ENCODE measurements around the gene FOSL1. TPM values are rescaled to one million over a fixed set of nuclear protein-coding genes. Genes with fewer than 3 reads are reported as not detected.
A peak's percentile ranks its signal among the peaks of the same experiment; 100 is the strongest.

The FOSL1 gene
- total and polyA plus RNA-seq, 2 of the 13 experiments (the other 11 are each of a cell fraction or from before 2014, with no cell fraction given) = 4.0 to 4.1 TPM

GRCh38 chr11:65941720-65942310 lies 41.6 kb upstream of the FOSL1 start:
- H3K79me2 ChIP-seq (ENCODE audit: insufficient read depth, low read length) = no peaks in the 10 kb centered on the region
- H4K20me1 ChIP-seq (ENCODE audit: insufficient read depth, low read length) = no peaks in the 10 kb centered on the region
- DNase-seq (ENCODE audit: low spot score) = no peak
- H3K9me3 ChIP-seq (ENCODE audit: low read length) = no peaks in the 10 kb centered on the region
- intact Hi-C loops (cut with micrococcal nuclease; ENCODE audit: unreplicated experiment) (no loop called here), in situ Hi-C loops (cut with HindIII; ENCODE audit: extremely low pct_ligation_motif_present, low pct_unique_long_range_greater_than_20kb) (no loop called here)
- TF ChIP-seq ZNF362 (CRISPR knock-in tag; IDR thresholded peaks at IDR 0.05; ENCODE audit: borderline replicate concordance) (peak; percentile 27; the same call in 1 of the 2 replicates), ZNF572 (CRISPR knock-in tag; IDR thresholded peaks at IDR 0.05) (no peak), GPN1 (CRISPR knock-in tag; IDR thresholded peaks at IDR 0.05; ENCODE audit: borderline replicate concordance) (no peak), TBX3 (IDR thresholded peaks at IDR 0.05; ENCODE audit: borderline replicate concordance) (no peak), ZNF782 (CRISPR knock-in tag; IDR thresholded peaks at IDR 0.05; ENCODE audit: borderline replicate concordance) (no peak), TCF7 (IDR thresholded peaks at IDR 0.05; ENCODE audit: low read depth) (no peak)
- no peak overlapping the region for H3K9ac ChIP-seq (ENCODE audit: insufficient read depth, low read depth, low read length)
- peak overlapping the region; percentile 24; the same call in 1 of the 2 replicates for H3K4me2 ChIP-seq (ENCODE audit: low read depth, low read length)
- POLR2A ChIA-PET = no interaction called here
- ATAC-seq = no peak
- H3K4me3 ChIP-seq (replicated peaks in 1 of 3; ENCODE audit: insufficient read depth in 1 of 3, low read depth in 2 of 3, low read length in 3 of 3) = no peak overlapping the region; a peak in 1 of 6 replicates
- 26% methylated on average over 9 of the region's 9 CpGs for WGBS (ENCODE audit: low lambda C conversion rate)
- H3K4me1 ChIP-seq (ENCODE audit: insufficient read depth, low read length) = peaks cover 54% of the 10 kb centered on the region
- H3K27ac ChIP-seq (ENCODE audit: extremely low read length, insufficient read depth, low read length) = no peak overlapping the region
- H2AFZ ChIP-seq (ENCODE audit: low read length) = no peak overlapping the region
- no peaks in the 10 kb centered on the region for H3K36me3 ChIP-seq (replicated peaks in 1 of 2; ENCODE audit: control insufficient read depth in 1 of 2, insufficient read depth in 2 of 2, low read length in 2 of 2)
- no peak for FAIRE-seq
- peaks cover 0 to 22% of the 10 kb centered on the region in 2 experiments; a peak in 3 of 5 replicates for H3K27me3 ChIP-seq (ENCODE audit: control insufficient read depth in 1 of 2, insufficient read depth in 2 of 2, low read length in 2 of 2)
- BruUV-seq (replicated peaks) = no TSS peak
- CTCF ChIA-PET (ENCODE audit: low intra/inter-chr PET ratio, low total read pairs) = no interaction called here

- Histone ChIP-seq H3K4me2 (ENCODE audit: low read depth, low read length) (no peak overlapping the region), H3K4me3 (replicated peaks in 1 of 3; ENCODE audit: insufficient read depth in 1 of 3, low read depth in 2 of 3, low read length in 3 of 3) (no peak overlapping the region), H3K27me3 (ENCODE audit: control insufficient read depth in 1 of 2, insufficient read depth in 2 of 2, low read length in 2 of 2) (peaks cover 0 to 10% of the 10 kb centered on the region in 2 experiments; a peak in 3 of 5 replicates), H3K27ac (ENCODE audit: extremely low read length, insufficient read depth, low read length) (no peak overlapping the region), H3K79me2 (ENCODE audit: insufficient read depth, low read length) (no peaks in the 10 kb centered on the region), H3K36me3 (replicated peaks in 1 of 2; ENCODE audit: control insufficient read depth in 1 of 2, insufficient read depth in 2 of 2, low read length in 2 of 2) (no peaks in the 10 kb centered on the region), H3K4me1 (ENCODE audit: insufficient read depth, low read length) (peaks cover 27% of the 10 kb centered on the region), H2AFZ (ENCODE audit: low read length) (no peak overlapping the region), H3K9me3 (ENCODE audit: low read length) (no peaks in the 10 kb centered on the region), H3K9ac (ENCODE audit: insufficient read depth, low read depth, low read length) (no peak overlapping the region), H4K20me1 (ENCODE audit: insufficient read depth, low read length) (no peaks in the 10 kb centered on the region)
- in situ Hi-C loops (cut with HindIII; ENCODE audit: extremely low pct_ligation_motif_present, low pct_unique_long_range_greater_than_20kb) (no loop called here), intact Hi-C loops (cut with micrococcal nuclease; ENCODE audit: unreplicated experiment) (no loop called here)
- ChIA-PET POLR2A (no interaction called here), CTCF (ENCODE audit: low intra/inter-chr PET ratio, low total read pairs) (no interaction called here)
- ATAC-seq (no peak), DNase-seq (ENCODE audit: low spot score) (no peak), FAIRE-seq (no peak)
- no TSS peak for BruUV-seq (replicated peaks)
- 12% methylated on average over 4 of the region's 4 CpGs for WGBS (ENCODE audit: low lambda C conversion rate)
- TF ChIP-seq SATB2 (CRISPR knock-in tag; IDR thresholded peaks at IDR 0.05) (no peak), FOXC1 (CRISPR knock-in tag; IDR thresholded peaks at IDR 0.05; ENCODE audit: borderline replicate concordance) (no peak), ZNF142 (CRISPR knock-in tag; IDR thresholded peaks at IDR 0.05) (no peak), ZNF780A (CRISPR knock-in tag; IDR thresholded peaks at IDR 0.05) (no peak), SP2 (CRISPR knock-in tag; IDR thresholded peaks at IDR 0.05) (no peak), HOXA3 (CRISPR knock-in tag; IDR thresholded peaks at IDR 0.05) (no peak)
These were observed 37.6 kb upstream of the FOSL1 start for GRCh38 chr11:65937766-65938165.
